SJSA1 (cell line): Measurements from ENCODE around the gene ATP1A2. TPM values are rescaled to one million over a fixed set of nuclear protein-coding genes. Genes with fewer than 3 reads are reported as not detected.

Source experiments
- DNase-seq, 2 experiments: peaks; one replicate each; pipeline ENCODE4 v3.0.0-alpha.2; 2015 to 2020; ENCODE audit warnings: low spot score in 2 of 2, low read depth in 1 of 2
- H3K27ac ChIP-seq: fragments of 250-450 bp; sonication (Bioruptor Pico); 2 replicates; pipeline ENCODE4 v1.5.1; 2020; ENCODE audit warnings: mild to moderate bottlenecking, moderate library complexity
- H3K27me3 ChIP-seq: fragments of 250-450 bp; sonication (Bioruptor Pico); replicated peaks from 2 replicates; pipeline ENCODE4 v1.5.1; 2020; ENCODE audit warnings: mild to moderate bottlenecking, moderate library complexity
- H3K36me3 ChIP-seq: fragments of 250-450 bp; sonication (Bioruptor Pico); 2 replicates; pipeline ENCODE4 v1.5.1; 2020; ENCODE audit warnings: mild to moderate bottlenecking
- H3K4me1 ChIP-seq: fragments of 250-450 bp; sonication (Bioruptor Pico); replicated peaks from 2 replicates; pipeline ENCODE4 v1.6.1; 2021; ENCODE audit warnings: mild to moderate bottlenecking
- H3K4me3 ChIP-seq: fragments of 250-450 bp; sonication (Bioruptor Pico); 2 replicates; pipeline ENCODE4 v1.5.1; 2020; ENCODE audit warnings: mild to moderate bottlenecking
- H3K9me3 ChIP-seq: fragments of 250-450 bp; sonication (Bioruptor Pico); replicated peaks from 2 replicates; pipeline ENCODE4 v1.5.1; 2020; ENCODE audit warnings: mild to moderate bottlenecking
- total RNA-seq: library from RNA; depleted of rRNA; stranded (reverse); fragments of >200 nt; shearing (Covaris generic); gene quantifications from 2 replicates; pipeline ENCODE4 v1.2.3, GENCODE V29; 2014

Gene ATP1A2
- total RNA-seq, 1 experiment from 2014 or later: 1.2 TPM

- no peak for DNase-seq
- no peaks in the 10 kb centered on the region for H3K9me3 ChIP-seq
- H3K4me3 ChIP-seq: no peak overlapping the region
- H3K36me3 ChIP-seq: no peaks in the 10 kb centered on the region
- no peaks in the 10 kb centered on the region; the same call in 1 of the 2 replicates for H3K4me1 ChIP-seq
- no peaks in the 10 kb centered on the region for H3K27me3 ChIP-seq
- no peak overlapping the region for H3K27ac ChIP-seq
Observed at GRCh38 chr1:160143695-160144094, 28.1 kb downstream of the ATP1A2 start.

- Histone ChIP-seq H3K27ac (no peak overlapping the region), H3K4me1 (peaks cover 9% of the 10 kb centered on the region), H3K27me3 (no peaks in the 10 kb centered on the region), H3K36me3 (no peaks in the 10 kb centered on the region), H3K4me3 (no peak overlapping the region), H3K9me3 (no peaks in the 10 kb centered on the region)
- no peak for DNase-seq
Observed at GRCh38 chr1:160144921-160145320, 29.4 kb downstream of the ATP1A2 start.

GRCh38 chr1:160146107-160146506, 30.5 kb downstream of the ATP1A2 start:
- no peak for DNase-seq
- H3K27me3 ChIP-seq: no peaks in the 10 kb centered on the region
- H3K36me3 ChIP-seq: no peaks in the 10 kb centered on the region
- H3K4me3 ChIP-seq: no peak overlapping the region
- peaks cover 21% of the 10 kb centered on the region for H3K4me1 ChIP-seq
- no peaks in the 10 kb centered on the region for H3K9me3 ChIP-seq
- no peak overlapping the region for H3K27ac ChIP-seq

- H3K27me3 ChIP-seq: no peaks in the 10 kb centered on the region
- no peaks in the 10 kb centered on the region for H3K36me3 ChIP-seq
- H3K27ac ChIP-seq: no peak overlapping the region
- H3K4me3 ChIP-seq: no peak overlapping the region
- H3K9me3 ChIP-seq: no peaks in the 10 kb centered on the region
- H3K4me1 ChIP-seq: peaks cover 27% of the 10 kb centered on the region
- no peak for DNase-seq
Observed at GRCh38 chr1:160148121-160148520, 32.6 kb downstream of the ATP1A2 start.

GRCh38 chr1:160149233-160149632, 33.7 kb downstream of the ATP1A2 start:
- DNase-seq: no peak
- no peaks in the 10 kb centered on the region for H3K36me3 ChIP-seq
- no peaks in the 10 kb centered on the region for H3K9me3 ChIP-seq
- H3K4me3 ChIP-seq: no peak overlapping the region
- H3K27me3 ChIP-seq: no peaks in the 10 kb centered on the region
- no peak overlapping the region for H3K27ac ChIP-seq
- peaks cover 27% of the 10 kb centered on the region for H3K4me1 ChIP-seq

GRCh38 chr1:160149716-160150115, 34.2 kb downstream of the ATP1A2 start:
- H3K36me3 ChIP-seq: no peaks in the 10 kb centered on the region
- DNase-seq: no peak
- no peak overlapping the region for H3K27ac ChIP-seq
- peaks cover 27% of the 10 kb centered on the region for H3K4me1 ChIP-seq
- no peaks in the 10 kb centered on the region for H3K9me3 ChIP-seq
- H3K4me3 ChIP-seq: no peak overlapping the region
- H3K27me3 ChIP-seq: no peaks in the 10 kb centered on the region

GRCh38 chr1:160151303-160151702, 35.7 kb downstream of the ATP1A2 start, which contains the start of gene ATP1A4:
ATP1A4 (plus strand) TSS chr1:160151603; CDS start chr1:160152041, 438 bp downstream.
- DNase-seq: peak in 1 of 2 experiments; percentile 19
- no peaks in the 10 kb centered on the region for H3K9me3 ChIP-seq
- H3K27me3 ChIP-seq: no peaks in the 10 kb centered on the region
- H3K4me1 ChIP-seq: peaks cover 27% of the 10 kb centered on the region
- H3K4me3 ChIP-seq: no peak within 1 kb of the TSS
- H3K27ac ChIP-seq: no peak within 1 kb of the TSS
- H3K36me3 ChIP-seq: no peaks in the 10 kb centered on the region

GRCh38 chr1:160154790-160155189, 39.2 kb downstream of the ATP1A2 start:
- Histone ChIP-seq H3K9me3 (no peaks in the 10 kb centered on the region), H3K4me1 (peaks cover 23% of the 10 kb centered on the region), H3K4me3 (no peak overlapping the region), H3K27me3 (no peaks in the 10 kb centered on the region), H3K36me3 (no peaks in the 10 kb centered on the region), H3K27ac (no peak overlapping the region)
- no peak for DNase-seq

- Histone ChIP-seq H3K4me3 (no peak overlapping the region), H3K27ac (no peak overlapping the region), H3K9me3 (peaks cover 5% of the 10 kb centered on the region; the same call in 1 of the 2 replicates), H3K27me3 (no peaks in the 10 kb centered on the region), H3K36me3 (no peaks in the 10 kb centered on the region), H3K4me1 (peaks cover 11% of the 10 kb centered on the region)
- DNase-seq: no peak
Observed at GRCh38 chr1:160156361-160156760, 40.8 kb downstream of the ATP1A2 start.

- Histone ChIP-seq H3K4me3 (no peak overlapping the region), H3K9me3 (peaks cover 5% of the 10 kb centered on the region; the same call in 1 of the 2 replicates), H3K4me1 (peaks cover 7% of the 10 kb centered on the region), H3K27ac (no peak overlapping the region), H3K36me3 (no peaks in the 10 kb centered on the region), H3K27me3 (no peaks in the 10 kb centered on the region)
- DNase-seq: no peak
Observed at GRCh38 chr1:160157174-160157573, 41.6 kb downstream of the ATP1A2 start.

- DNase-seq: no peak
- H3K4me3 ChIP-seq: no peak overlapping the region
- no peaks in the 10 kb centered on the region for H3K27me3 ChIP-seq
- no peaks in the 10 kb centered on the region for H3K36me3 ChIP-seq
- no peak overlapping the region for H3K27ac ChIP-seq
- H3K9me3 ChIP-seq: peaks cover 5% of the 10 kb centered on the region; the same call in 1 of the 2 replicates
- H3K4me1 ChIP-seq: peaks cover 7% of the 10 kb centered on the region
Observed at GRCh38 chr1:160158031-160158430, 42.5 kb downstream of the ATP1A2 start.

- Histone ChIP-seq H3K27ac (no peak overlapping the region), H3K36me3 (no peaks in the 10 kb centered on the region), H3K9me3 (peaks cover 5% of the 10 kb centered on the region; the same call in 1 of the 2 replicates), H3K4me1 (peaks cover 7% of the 10 kb centered on the region), H3K4me3 (no peak overlapping the region), H3K27me3 (no peaks in the 10 kb centered on the region)
- DNase-seq: no peak
Observed at GRCh38 chr1:160158534-160158933, 43.0 kb downstream of the ATP1A2 start.

- DNase-seq: peak in 1 of 2 experiments; percentile 24
- no peak overlapping the region for H3K4me3 ChIP-seq
- H3K27me3 ChIP-seq: no peaks in the 10 kb centered on the region
- H3K4me1 ChIP-seq: peaks cover 7% of the 10 kb centered on the region
- no peaks in the 10 kb centered on the region for H3K36me3 ChIP-seq
- H3K9me3 ChIP-seq: peaks cover 5% of the 10 kb centered on the region; the same call in 1 of the 2 replicates
- no peak overlapping the region for H3K27ac ChIP-seq
Observed at GRCh38 chr1:160159846-160160245, 44.3 kb downstream of the ATP1A2 start.

- DNase-seq: no peak
- Histone ChIP-seq H3K36me3 (no peaks in the 10 kb centered on the region), H3K9me3 (peaks cover 5% of the 10 kb centered on the region; the same call in 1 of the 2 replicates), H3K27me3 (no peaks in the 10 kb centered on the region), H3K27ac (no peak overlapping the region), H3K4me3 (no peak overlapping the region), H3K4me1 (peaks cover 7% of the 10 kb centered on the region)
Observed at GRCh38 chr1:160161965-160162705, 46.6 kb downstream of the ATP1A2 start.
